Measurements from ENCODE around the gene ATF7IP2. TPM values are rescaled to one million over a fixed set of nuclear protein-coding genes. Genes with fewer than 3 reads are reported as not detected.

Gene ATF7IP2
- total RNA-seq, 4 donors from 2014 or later = 5.1 to 12.2 (median 8.4) TPM

GRCh38 chr16:10502776-10503175 lies 116.9 kb downstream of the ATF7IP2 start:
- TF ChIP-seq CTCF (IDR thresholded peaks at IDR 0.05; ENCODE audit: low read depth) = no peak

GRCh38 chr16:10504404-10504885 lies 118.6 kb downstream of the ATF7IP2 start:
- no peak for TF ChIP-seq CTCF (IDR thresholded peaks at IDR 0.05; ENCODE audit: low read depth)

- no peak for TF ChIP-seq CTCF (IDR thresholded peaks at IDR 0.05; ENCODE audit: low read depth)
Observed at GRCh38 chr16:10509534-10510025, 123.7 kb downstream of the ATF7IP2 start.

- no peak for TF ChIP-seq CTCF (IDR thresholded peaks at IDR 0.05; ENCODE audit: low read depth)
Observed at GRCh38 chr16:10510279-10510678, 124.4 kb downstream of the ATF7IP2 start.

GRCh38 chr16:10511829-10512228 lies 126.0 kb downstream of the ATF7IP2 start:
- TF ChIP-seq CTCF (IDR thresholded peaks at IDR 0.05; ENCODE audit: low read depth) = no peak

GRCh38 chr16:10514369-10515055 lies 128.7 kb downstream of the ATF7IP2 start:
- no peak for TF ChIP-seq CTCF (IDR thresholded peaks at IDR 0.05; ENCODE audit: low read depth)

GRCh38 chr16:10517868-10518267 lies 132.0 kb downstream of the ATF7IP2 start:
- TF ChIP-seq CTCF (IDR thresholded peaks at IDR 0.05; ENCODE audit: low read depth) = no peak

All from subcutaneous adipose tissue (tissue), 4 donors.